ENCODE results near the gene B3GALT5.
A peak's percentile ranks its signal among the peaks of the same experiment; 100 is the strongest.

B3GALT5 gene

DNA sequence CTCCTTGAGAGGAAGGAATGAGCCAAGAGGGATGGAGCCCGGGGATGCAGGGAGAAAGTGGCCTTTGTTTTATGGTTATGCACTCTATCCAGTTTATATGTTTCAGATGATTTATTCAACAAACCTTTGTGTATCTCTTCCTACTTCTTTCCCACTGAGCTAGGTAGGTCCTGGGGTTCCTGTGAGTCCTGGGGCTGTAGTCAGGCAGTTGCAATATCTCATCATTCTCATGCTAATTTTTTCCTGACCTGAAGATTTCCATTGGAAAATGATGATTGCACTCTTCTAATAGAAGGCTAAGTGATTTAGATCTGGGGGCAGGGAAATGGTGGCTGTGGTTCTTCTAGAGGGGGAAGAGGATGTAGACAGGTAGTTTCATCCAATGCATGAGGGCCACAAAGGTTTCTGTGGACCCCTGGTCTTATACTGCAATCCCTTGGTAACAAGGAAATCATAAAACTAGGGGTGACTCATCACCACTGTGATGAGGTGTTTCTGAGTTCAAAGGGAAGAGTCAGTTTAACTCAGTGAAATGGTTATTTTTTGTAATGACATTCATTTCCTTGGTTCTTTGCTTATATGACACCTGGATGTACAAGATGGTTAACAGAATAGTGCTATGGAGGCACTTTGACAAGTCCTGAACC lies 20.2 kb downstream of the B3GALT5 start:
- peak; percentile 36 for DNase-seq (ENCODE audit: extremely low read depth, low read depth)
- no peak for TF ChIP-seq CTCF (IDR thresholded peaks at IDR 0.05; ENCODE audit: low read depth, low read length, missing control alignments)
- no peak overlapping the region for H3K4me3 ChIP-seq (replicated peaks; ENCODE audit: low read depth, low read length)

DNA sequence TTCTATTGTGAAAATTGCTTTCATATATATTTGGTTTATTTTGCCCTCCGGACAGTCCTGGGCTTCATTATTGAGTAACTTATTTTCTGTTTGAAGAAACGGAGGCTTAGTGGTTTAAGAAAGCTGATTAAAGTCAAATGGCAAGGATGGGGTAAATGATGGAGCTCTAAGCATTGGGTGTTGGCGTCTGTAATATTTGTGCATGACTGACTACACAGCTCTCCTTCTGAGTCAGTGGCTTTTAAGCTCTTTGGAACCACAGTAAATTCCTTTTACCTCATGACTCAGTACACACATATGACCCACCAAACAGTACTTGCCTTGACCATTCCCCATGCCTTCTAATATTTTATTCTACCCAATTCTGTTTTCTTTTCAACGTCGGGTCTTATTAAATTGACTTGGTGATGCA lies 21.0 kb downstream of the B3GALT5 start:
- TF ChIP-seq CTCF (IDR thresholded peaks at IDR 0.05; ENCODE audit: low read depth, low read length, missing control alignments), result no peak
- H3K4me3 ChIP-seq (replicated peaks; ENCODE audit: low read depth, low read length), result no peak overlapping the region
- peak; percentile 90 for DNase-seq (ENCODE audit: extremely low read depth, low read depth)

- H3K4me3 ChIP-seq (replicated peaks; ENCODE audit: low read depth, low read length), result no peak overlapping the region
- TF ChIP-seq CTCF (IDR thresholded peaks at IDR 0.05; ENCODE audit: low read depth, low read length, missing control alignments), result no peak
- no peak for DNase-seq (ENCODE audit: extremely low read depth, low read depth)
These were observed 21.8 kb downstream of the B3GALT5 start for GRCh38 chr21:39634507-39634906.

- no peak overlapping the region for H3K4me3 ChIP-seq (replicated peaks; ENCODE audit: low read depth, low read length)
- TF ChIP-seq CTCF (IDR thresholded peaks at IDR 0.05; ENCODE audit: low read depth, low read length, missing control alignments), result no peak
- no peak for DNase-seq (ENCODE audit: extremely low read depth, low read depth)
These were observed 24.6 kb downstream of the B3GALT5 start for GRCh38 chr21:39637197-39637970.

DNA sequence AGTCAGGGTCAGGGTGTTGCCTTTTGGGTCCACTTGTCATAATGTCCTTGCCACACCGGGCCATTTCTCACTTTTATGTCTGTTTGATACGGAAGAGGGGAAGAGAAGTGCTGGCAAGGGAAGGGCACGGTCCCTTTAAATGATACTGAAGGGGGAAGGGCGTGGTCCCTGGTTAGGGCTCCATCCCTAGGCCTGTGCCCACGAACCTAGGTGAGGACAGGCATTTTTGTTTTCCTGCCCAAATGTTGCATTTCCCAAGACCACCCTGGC lies 25.2 kb downstream of the B3GALT5 start:
- H3K4me3 ChIP-seq (replicated peaks; ENCODE audit: low read depth, low read length), result no peak overlapping the region
- no peak for DNase-seq (ENCODE audit: extremely low read depth, low read depth)
- TF ChIP-seq CTCF (IDR thresholded peaks at IDR 0.05; ENCODE audit: low read depth, low read length, missing control alignments), result no peak

- TF ChIP-seq CTCF (IDR thresholded peaks at IDR 0.05; ENCODE audit: low read depth, low read length, missing control alignments), result no peak
- H3K4me3 ChIP-seq (replicated peaks; ENCODE audit: low read depth, low read length), result no peak overlapping the region
- DNase-seq (ENCODE audit: extremely low read depth, low read depth), result no peak
These were observed 25.5 kb downstream of the B3GALT5 start for GRCh38 chr21:39638281-39638680.
